ENCODE measurements around the gene GNG4. TPM values are rescaled to one million over a fixed set of nuclear protein-coding genes. Genes with fewer than 3 reads are reported as not detected.

Gene GNG4
- total RNA-seq, 2 experiments from 2014 or later = not detected

DNA sequence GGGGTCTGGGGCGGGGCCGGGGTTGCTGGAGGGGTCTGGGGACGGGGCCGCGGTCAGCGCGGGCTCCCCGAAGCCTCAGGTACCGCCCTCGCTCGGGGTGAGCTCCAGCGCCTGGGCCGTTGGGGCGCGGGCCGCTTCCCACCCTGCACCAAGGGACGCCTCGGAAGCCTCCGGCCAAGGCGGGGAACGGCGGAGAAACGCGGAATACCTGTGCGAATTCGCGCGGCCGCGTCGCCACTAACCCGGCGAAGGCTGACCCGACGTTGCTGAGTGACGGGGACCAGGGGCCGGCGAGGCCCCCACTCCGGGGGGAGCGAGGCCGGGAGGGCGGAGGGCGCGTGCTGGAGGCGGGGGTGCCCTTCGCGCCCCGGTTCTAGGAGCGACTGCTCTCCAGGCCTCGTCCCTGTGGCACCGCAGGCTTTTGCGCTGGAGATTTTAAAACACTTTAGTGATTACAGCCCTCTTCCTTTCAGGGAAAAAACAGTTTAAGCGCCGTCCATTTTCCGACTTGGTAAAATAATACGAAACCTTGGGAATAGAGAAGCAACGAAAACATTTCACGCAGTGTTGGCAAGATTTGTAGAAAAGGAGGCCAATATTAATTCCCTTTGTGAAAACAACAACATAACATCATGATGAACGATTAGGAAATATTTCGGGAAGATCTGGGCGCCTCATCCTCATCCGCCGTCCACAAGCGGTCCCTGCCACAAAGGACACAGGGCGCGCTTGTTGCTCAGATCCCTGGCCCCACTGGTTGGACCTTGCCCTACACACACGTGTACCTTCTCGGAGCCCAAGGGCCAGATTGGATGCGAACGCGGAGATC is 971 bp upstream of the GNG4 start:
- Histone ChIP-seq H3K4me2 (ENCODE audit: low read length) (no peak overlapping the region), H3K36me3 (ENCODE audit: insufficient read depth, low read length) (no peaks in the 10 kb centered on the region), H3K4me3 (ENCODE audit: low read depth, low read length, poor library complexity, severe bottlenecking) (no peak overlapping the region), H3K79me2 (ENCODE audit: insufficient read depth, low read depth, low read length) (no peaks in the 10 kb centered on the region), H2AFZ (ENCODE audit: low read length) (no peak overlapping the region), H3K4me1 (ENCODE audit: insufficient read depth, low read length, poor library complexity, severe bottlenecking) (no peaks in the 10 kb centered on the region), H3K9me3 (ENCODE audit: low read length) (no peaks in the 10 kb centered on the region), H3K27ac (ENCODE audit: low read depth, low read length, poor library complexity, severe bottlenecking) (no peak overlapping the region), H4K20me1 (ENCODE audit: insufficient read depth, low read length) (no peaks in the 10 kb centered on the region), H3K9me2 (ENCODE audit: insufficient read depth, low read length) (no peaks in the 10 kb centered on the region)
- intact Hi-C loops (cut with micrococcal nuclease; ENCODE audit: unreplicated experiment) = no loop called here
- no peak for DNase-seq (ENCODE audit: low spot score)
- ChIA-PET POLR2A (no interaction called here), CTCF (ENCODE audit: unreplicated experiment) (no interaction called here)
- TF ChIP-seq EZH2phosphoT487 (IDR thresholded peaks at IDR 0.05; ENCODE audit: borderline replicate concordance, low read depth, low read length) = no peak
- TF ChIP-seq, protein P1, sequence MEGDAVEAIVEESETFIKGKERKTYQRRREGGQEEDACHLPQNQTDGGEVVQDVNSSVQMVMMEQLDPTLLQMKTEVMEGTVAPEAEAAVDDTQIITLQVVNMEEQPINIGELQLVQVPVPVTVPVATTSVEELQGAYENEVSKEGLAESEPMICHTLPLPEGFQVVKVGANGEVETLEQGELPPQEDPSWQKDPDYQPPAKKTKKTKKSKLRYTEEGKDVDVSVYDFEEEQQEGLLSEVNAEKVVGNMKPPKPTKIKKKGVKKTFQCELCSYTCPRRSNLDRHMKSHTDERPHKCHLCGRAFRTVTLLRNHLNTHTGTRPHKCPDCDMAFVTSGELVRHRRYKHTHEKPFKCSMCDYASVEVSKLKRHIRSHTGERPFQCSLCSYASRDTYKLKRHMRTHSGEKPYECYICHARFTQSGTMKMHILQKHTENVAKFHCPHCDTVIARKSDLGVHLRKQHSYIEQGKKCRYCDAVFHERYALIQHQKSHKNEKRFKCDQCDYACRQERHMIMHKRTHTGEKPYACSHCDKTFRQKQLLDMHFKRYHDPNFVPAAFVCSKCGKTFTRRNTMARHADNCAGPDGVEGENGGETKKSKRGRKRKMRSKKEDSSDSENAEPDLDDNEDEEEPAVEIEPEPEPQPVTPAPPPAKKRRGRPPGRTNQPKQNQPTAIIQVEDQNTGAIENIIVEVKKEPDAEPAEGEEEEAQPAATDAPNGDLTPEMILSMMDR (conservative IDR thresholded peaks at IDR 0.05; ENCODE audit: low read length) = no peak
- no TSS peak for BruUV-seq (replicated peaks)

DNA sequence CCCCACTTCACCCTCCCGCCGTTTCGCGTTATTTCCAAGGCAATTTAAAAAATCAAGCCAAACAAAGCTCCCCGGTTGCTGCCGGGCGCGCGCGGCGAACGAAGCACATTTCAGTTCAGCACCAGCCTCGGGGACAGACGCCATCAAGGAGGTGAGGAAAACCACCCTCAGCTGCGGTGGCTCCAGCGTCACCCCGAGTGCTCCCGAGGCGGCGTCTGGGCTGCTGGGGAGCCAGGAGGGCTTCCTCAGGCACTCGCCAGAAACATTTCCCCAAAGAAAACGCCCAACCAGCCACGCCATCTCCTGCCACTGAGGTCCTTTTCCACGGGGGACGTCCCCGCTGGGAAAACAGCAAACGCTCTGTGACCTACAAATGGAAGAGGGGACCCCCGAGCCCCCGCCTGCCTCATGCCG is 623 bp downstream of the GNG4 start:
- H2AFZ ChIP-seq (ENCODE audit: low read length) = no peak overlapping the region

More for the DNA sequence above, 623 bp downstream of the GNG4 start:
- Histone ChIP-seq H3K4me2 (ENCODE audit: low read length) (no peak overlapping the region), H4K20me1 (ENCODE audit: insufficient read depth, low read length) (no peaks in the 10 kb centered on the region), H3K9me2 (ENCODE audit: insufficient read depth, low read length) (no peaks in the 10 kb centered on the region), H3K36me3 (ENCODE audit: insufficient read depth, low read length) (no peaks in the 10 kb centered on the region), H3K79me2 (ENCODE audit: insufficient read depth, low read depth, low read length) (no peaks in the 10 kb centered on the region), H3K4me3 (ENCODE audit: low read depth, low read length, poor library complexity, severe bottlenecking) (no peak overlapping the region), H3K27ac (ENCODE audit: low read depth, low read length, poor library complexity, severe bottlenecking) (no peak overlapping the region), H3K4me1 (ENCODE audit: insufficient read depth, low read length, poor library complexity, severe bottlenecking) (no peaks in the 10 kb centered on the region), H3K9me3 (ENCODE audit: low read length) (no peaks in the 10 kb centered on the region)
- no peak for TF ChIP-seq EZH2phosphoT487 (IDR thresholded peaks at IDR 0.05; ENCODE audit: borderline replicate concordance, low read depth, low read length)
- TF ChIP-seq, protein P1 (conservative IDR thresholded peaks at IDR 0.05; ENCODE audit: low read length) = no peak
- intact Hi-C loops (cut with micrococcal nuclease; ENCODE audit: unreplicated experiment) = no loop called here
- BruUV-seq (replicated peaks) = no TSS peak
- no peak for DNase-seq (ENCODE audit: low spot score)
- POLR2A ChIA-PET = no interaction called here
- CTCF ChIA-PET (ENCODE audit: unreplicated experiment) = no interaction called here

All from OCI-LY7 (cell line).